Smooth muscle cell of bladder (primary cell): ENCODE results near the gene DUSP11. TPM values are rescaled to one million over a fixed set of nuclear protein-coding genes. Genes with fewer than 3 reads are reported as not detected.

Source experiments
- total RNA-seq: library from RNA; depleted of rRNA; stranded (reverse); fragments of >200 nt; gene quantifications from 2 replicates; pipeline ENCODE4 v1.2.3, GENCODE V29; 2014

The DUSP11 gene
- 19.2 and 21.7 TPM in 2 replicates for total RNA-seq

GRCh38 chr2:73779467-73780236, at the start of gene DUSP11:
DUSP11 (minus strand) TSS chr2:73780103; CDS start chr2:73779974, 129 bp downstream.

GRCh38 chr2:73828818-73829570, 49.1 kb upstream of the DUSP11 start, which contains the start of gene STAMBP:
STAMBP (plus strand) TSS chr2:73828961; CDS start chr2:73830857, 1,896 bp downstream.

GRCh38 chr2:73783883-73784282, 4.0 kb upstream of the DUSP11 start, which contains the start of gene C2orf78:
C2orf78 (plus strand) TSS chr2:73784183; CDS start chr2:73784310, 127 bp downstream.

GRCh38 chr2:73736855-73737779, 42.8 kb downstream of the DUSP11 start, which contains the start of gene TPRKB:
TPRKB (minus strand) TSS chr2:73737345; CDS start chr2:73734569, 2,776 bp downstream.

Other genes starting within 250 kb of the DUSP11 start
- not detected in 2 replicates for gene NAT8, start 137.7 kb downstream of the DUSP11 start, total RNA-seq
- 16.8 and 22.2 TPM in 2 replicates for gene TPRKB, start 42.8 kb downstream of the DUSP11 start, total RNA-seq
- not detected in 2 replicates for gene C2orf78, start 4.1 kb upstream of the DUSP11 start, total RNA-seq
- 20.9 and 21.5 TPM in 2 replicates for gene STAMBP, start 48.9 kb upstream of the DUSP11 start, total RNA-seq
- gene ACTG2, start 112.9 kb upstream of the DUSP11 start, total RNA-seq = 12.3 and 20.1 TPM in 2 replicates
- 50.9 and 54.0 TPM in 2 replicates for gene DGUOK, start 146.8 kb upstream of the DUSP11 start, total RNA-seq
- gene TET3, start 204.8 kb upstream of the DUSP11 start, total RNA-seq = 2.1 and 3.1 TPM in 2 replicates